A673 (cell line): Measurements from ENCODE around the gene NFKBIZ. TPM values are rescaled to one million over a fixed set of nuclear protein-coding genes. Genes with fewer than 3 reads are reported as not detected.

Source experiments
- BruUV-seq: library from RNA; stranded (reverse); fragments of 400-500 nt; replicated peaks from 2 replicates; lab custom pipeline; 2021; lab: Mats Ljungman, UMichigan
- CTCF ChIA-PET: fragments of 300-600 bp; sonication (Branson Sonifier 250); formaldehyde crosslinking; loops from one replicate; lab custom pipeline; 2022; ENCODE audit warnings: antibody characterized with exemption; lab: Charles Lee
- POLR2A ChIA-PET: fragments of 300-600 bp; sonication (Branson Sonifier 250); formaldehyde crosslinking; loops from one replicate; lab custom pipeline; 2022; ENCODE audit warnings: antibody characterized with exemption; ENCODE audit not compliant: low non-redundant PET; lab: Charles Lee
- DNase-seq: peaks from one replicate; pipeline ENCODE4 v3.0.0-alpha.2; 2015; ENCODE audit warnings: low spot score
- H3K27ac ChIP-seq: fragments of 200-600 bp; sonication (generic); 2 replicates; pipeline ENCODE4 v1.5.1; 2016; ENCODE audit warnings: mixed run types, low read depth, mild to moderate bottlenecking, mixed read lengths, antibody characterized with exemption, low read length; ENCODE audit not compliant: poor library complexity, severe bottlenecking
- H3K27me3 ChIP-seq: fragments of 200-600 bp; sonication (generic); replicated peaks from 2 replicates; pipeline ENCODE4 v1.6.1; 2017; ENCODE audit warnings: mixed run types, low read depth, mild to moderate bottlenecking, mixed read lengths, antibody characterized with exemption, low read length; ENCODE audit not compliant: insufficient read depth, poor library complexity
- H3K36me3 ChIP-seq: fragments of 200-600 bp; sonication (generic); 2 replicates; pipeline ENCODE4 v1.6.1; 2016; ENCODE audit warnings: mixed run types, mild to moderate bottlenecking, mixed read lengths, antibody characterized with exemption, low read length; ENCODE audit not compliant: insufficient read depth, poor library complexity, severe bottlenecking
- H3K4me1 ChIP-seq: fragments of 200-600 bp; sonication (generic); 2 replicates; pipeline ENCODE4 v1.6.1; 2017; ENCODE audit warnings: mixed run types, mild to moderate bottlenecking, mixed read lengths, antibody characterized with exemption, low read length; ENCODE audit not compliant: insufficient read depth, poor library complexity, severe bottlenecking
- H3K4me3 ChIP-seq: fragments of 200-600 bp; sonication (generic); 2 replicates; pipeline ENCODE4 v1.5.1; 2016; ENCODE audit warnings: low read depth, mixed run types, mild to moderate bottlenecking, mixed read lengths, low read length; ENCODE audit not compliant: poor library complexity, severe bottlenecking
- H3K9me3 ChIP-seq: fragments of 200-600 bp; sonication (generic); 2 replicates; pipeline ENCODE4 v1.6.1; 2016; ENCODE audit warnings: mixed run types, low read depth, mild to moderate bottlenecking, mixed read lengths, antibody characterized with exemption, low read length; ENCODE audit not compliant: poor library complexity, severe bottlenecking
- EZH2 ChIP-seq: fragments of 200-600 bp; sonication (generic); IDR thresholded peaks from 2 replicates; pipeline ENCODE4 v1.6.1; 2017; ENCODE audit warnings: borderline replicate concordance, low read depth, mild to moderate bottlenecking, mixed read lengths, antibody characterized with exemption, low read length; ENCODE audit not compliant: poor library complexity, severe bottlenecking
- intact Hi-C: fragments of 100-400 bp; cut with micrococcal nuclease; formaldehyde crosslinking; loops from one replicate; pipeline ENCODE4 v1.10.0; 2022; ENCODE audit not compliant: unreplicated experiment
- total RNA-seq: library from RNA; stranded (reverse); gene quantifications from 2 replicates; pipeline ENCODE4 v1.2.3, GENCODE V29; 2021
- TF ChIP-seq, protein P1 (sequence below): fragments of 300-800, 200-600 bp; sonication (generic); conservative IDR thresholded peaks from 2 replicates; pipeline ENCODE4 v1.5.1; 2017; ENCODE audit warnings: low read depth, mild to moderate bottlenecking, antibody characterized with exemption, low read length, moderate library complexity, mixed read lengths

Gene NFKBIZ
- total RNA-seq, 1 experiment from 2014 or later: 15.1 TPM

DNA sequence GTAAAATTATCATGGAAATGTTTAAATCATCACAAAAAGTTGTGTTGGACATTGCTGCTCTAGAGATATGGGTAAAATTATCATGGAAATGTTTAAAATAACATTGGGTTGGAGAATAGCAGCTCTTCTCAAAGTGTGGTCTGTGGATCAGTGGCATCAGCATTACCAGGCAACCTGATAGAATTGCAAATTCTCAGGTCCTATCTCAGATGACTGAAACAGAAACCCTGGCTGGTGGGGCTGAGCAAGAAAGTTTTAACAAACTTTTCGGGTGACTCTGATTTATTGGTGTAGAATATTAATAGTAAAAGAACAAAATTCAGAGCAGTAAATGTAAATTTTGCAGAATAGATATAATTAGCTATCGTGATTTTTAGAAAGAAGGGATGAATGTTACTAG, 41.4 kb upstream of the NFKBIZ start:
- CTCF ChIA-PET: interaction anchor here (0.6 to 4.0 kb wide), 4 partner anchors 417 to 728 kb away, joined by 3 to 30 read pairs (median 8); no protein-coding TSS in a partner anchor
- peaks cover 7% of the 10 kb centered on the region for H3K36me3 ChIP-seq
- H3K9me3 ChIP-seq: no peaks in the 10 kb centered on the region
- TF ChIP-seq, protein P1, sequence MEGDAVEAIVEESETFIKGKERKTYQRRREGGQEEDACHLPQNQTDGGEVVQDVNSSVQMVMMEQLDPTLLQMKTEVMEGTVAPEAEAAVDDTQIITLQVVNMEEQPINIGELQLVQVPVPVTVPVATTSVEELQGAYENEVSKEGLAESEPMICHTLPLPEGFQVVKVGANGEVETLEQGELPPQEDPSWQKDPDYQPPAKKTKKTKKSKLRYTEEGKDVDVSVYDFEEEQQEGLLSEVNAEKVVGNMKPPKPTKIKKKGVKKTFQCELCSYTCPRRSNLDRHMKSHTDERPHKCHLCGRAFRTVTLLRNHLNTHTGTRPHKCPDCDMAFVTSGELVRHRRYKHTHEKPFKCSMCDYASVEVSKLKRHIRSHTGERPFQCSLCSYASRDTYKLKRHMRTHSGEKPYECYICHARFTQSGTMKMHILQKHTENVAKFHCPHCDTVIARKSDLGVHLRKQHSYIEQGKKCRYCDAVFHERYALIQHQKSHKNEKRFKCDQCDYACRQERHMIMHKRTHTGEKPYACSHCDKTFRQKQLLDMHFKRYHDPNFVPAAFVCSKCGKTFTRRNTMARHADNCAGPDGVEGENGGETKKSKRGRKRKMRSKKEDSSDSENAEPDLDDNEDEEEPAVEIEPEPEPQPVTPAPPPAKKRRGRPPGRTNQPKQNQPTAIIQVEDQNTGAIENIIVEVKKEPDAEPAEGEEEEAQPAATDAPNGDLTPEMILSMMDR: no peak
- TF ChIP-seq EZH2: no peak
- H3K4me1 ChIP-seq: peaks cover 11% of the 10 kb centered on the region
- intact Hi-C loops: no loop called here
- H3K4me3 ChIP-seq: no peak overlapping the region
- DNase-seq: no peak
- H3K27ac ChIP-seq: no peak overlapping the region
- POLR2A ChIA-PET: no interaction called here
- no peaks in the 10 kb centered on the region for H3K27me3 ChIP-seq
- no TSS peak for BruUV-seq

DNA sequence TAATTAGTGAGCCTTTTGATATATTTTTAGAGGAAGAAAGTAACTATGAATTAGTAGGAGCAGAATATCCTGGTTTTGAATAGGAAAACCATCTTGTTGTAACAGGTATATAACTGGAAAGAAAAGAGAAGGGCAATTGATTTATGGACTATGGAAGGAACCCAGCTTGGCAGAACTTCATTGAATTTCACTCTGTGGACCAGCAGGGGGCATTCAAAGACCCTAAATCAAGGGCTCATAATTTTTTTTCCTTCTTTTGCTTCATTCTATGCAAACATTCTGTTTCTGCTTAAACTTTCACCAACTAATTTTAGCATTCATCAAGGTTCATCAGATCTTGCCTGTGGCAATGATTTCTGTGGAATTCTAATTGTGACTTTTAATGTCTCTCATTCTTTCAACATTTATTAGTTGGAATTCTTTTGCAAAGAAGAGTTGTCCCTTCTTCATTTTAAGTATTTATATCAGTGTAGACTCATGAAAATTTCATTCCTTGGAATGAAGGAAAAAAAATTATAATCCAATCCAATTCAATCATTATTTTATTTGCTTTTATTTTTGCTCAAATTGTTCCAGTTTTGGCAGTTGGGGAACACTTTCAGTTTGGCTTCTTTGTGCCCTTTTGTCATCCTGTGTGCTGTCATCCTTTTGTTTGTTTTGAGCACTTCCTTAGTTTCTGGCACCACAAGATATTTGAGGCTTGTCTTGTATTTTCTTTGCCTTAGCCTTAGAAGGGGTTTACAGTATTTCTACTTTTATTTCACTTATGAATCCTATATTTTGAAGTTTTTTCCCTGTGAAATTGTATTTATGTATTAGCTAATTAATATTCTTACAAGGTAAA, 39.9 kb upstream of the NFKBIZ start:
- Histone ChIP-seq H3K4me1 (peaks cover 25% of the 10 kb centered on the region), H3K36me3 (no peaks in the 10 kb centered on the region), H3K4me3 (no peak overlapping the region), H3K27me3 (no peaks in the 10 kb centered on the region), H3K9me3 (no peaks in the 10 kb centered on the region), H3K27ac (peak overlapping the region; percentile 26)
- intact Hi-C loops: loop anchor here (5.0 to 10.0 kb wide), 2 partner anchors 275 to 718 kb away; no protein-coding TSS in a partner anchor
- CTCF ChIA-PET: interaction anchor here (1.6 to 4.0 kb wide), 2 partner anchors 416 to 727 kb away, joined by 8 to 30 read pairs; no protein-coding TSS in a partner anchor
- POLR2A ChIA-PET: interaction anchor here (0.6 kb wide), 1 partner anchor 85 kb away, joined by 3 read pairs; no protein-coding TSS in a partner anchor
- peak; percentile 72 for DNase-seq
- TF ChIP-seq, protein P1: peak; percentile 73
- no peak for TF ChIP-seq EZH2
- BruUV-seq: no TSS peak

DNA sequence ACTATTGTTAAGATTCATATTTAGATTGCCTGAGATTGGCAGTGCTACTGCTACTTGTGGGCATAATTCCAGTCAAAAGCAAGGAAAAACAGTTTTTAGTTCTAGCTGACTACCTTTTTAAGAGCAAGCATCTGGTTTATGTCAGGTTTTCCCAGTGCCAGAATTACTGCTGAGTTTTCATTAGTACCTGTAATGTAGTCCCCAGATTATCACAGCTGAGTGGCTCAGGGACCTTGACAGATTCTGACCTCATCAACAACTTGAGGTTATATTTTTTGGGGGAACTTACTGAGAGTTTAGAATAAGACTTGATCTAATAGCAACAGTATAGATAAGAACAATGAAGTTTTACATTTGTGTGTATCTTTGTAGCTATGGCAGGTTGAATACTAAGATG, 39.3 kb upstream of the NFKBIZ start:
- Histone ChIP-seq H3K9me3 (no peaks in the 10 kb centered on the region), H3K27ac (peak overlapping the region; percentile 26), H3K36me3 (no peaks in the 10 kb centered on the region), H3K27me3 (no peaks in the 10 kb centered on the region), H3K4me1 (peaks cover 31% of the 10 kb centered on the region), H3K4me3 (no peak overlapping the region)
- intact Hi-C loops: loop anchor here (5.0 to 10.0 kb wide), 2 partner anchors 275 to 717 kb away; no protein-coding TSS in a partner anchor
- DNase-seq: no peak
- ChIA-PET CTCF (interaction anchor here (4.0 kb wide), 1 partner anchor 415 kb away, joined by 30 read pairs; no protein-coding TSS in a partner anchor), POLR2A (interaction anchor here (0.6 kb wide), 1 partner anchor 85 kb away, joined by 3 read pairs; no protein-coding TSS in a partner anchor)
- TF ChIP-seq, protein P1: no peak
- no TSS peak for BruUV-seq
